G401.6 (cell line): ENCODE data around the gene RELT.

ENCODE experiments used
- FAIRE-seq: peaks from 2 replicates; lab custom pipeline; 2012; peaks lifted over from hg19 to GRCh38; lab: Jason Lieb, UNC

The RELT gene

GRCh38 chr11:73347067-73347466 is 29.1 kb upstream of the RELT start:
- no peak for FAIRE-seq

- FAIRE-seq: no peak
These were observed 27.4 kb upstream of the RELT start for GRCh38 chr11:73348838-73349237.

DNA sequence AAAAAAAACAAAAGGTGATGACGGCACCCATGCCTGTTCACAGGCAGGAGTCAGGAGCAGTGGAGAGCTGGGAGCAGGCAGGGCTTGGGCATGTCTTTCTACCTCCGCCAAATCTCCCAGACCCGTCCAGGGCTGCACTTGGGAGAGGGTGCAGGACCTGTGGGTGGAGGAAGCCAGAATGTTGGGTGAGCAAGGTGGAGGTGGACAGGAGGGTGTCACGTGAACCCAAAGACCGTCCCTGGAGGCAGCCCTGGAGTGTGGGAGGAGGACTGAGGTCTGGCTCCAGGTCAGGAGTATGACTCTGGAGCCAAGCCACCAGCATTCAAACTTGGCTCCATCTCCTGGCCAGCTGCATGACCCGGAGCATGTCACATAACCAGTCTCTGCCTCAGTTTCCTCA is 26.6 kb upstream of the RELT start:
- no peak for FAIRE-seq

- FAIRE-seq: peak; percentile 93
These were observed 25.1 kb upstream of the RELT start for GRCh38 chr11:73350908-73351636.

- no peak for FAIRE-seq
These were observed 22.8 kb upstream of the RELT start for GRCh38 chr11:73353422-73353821.

GRCh38 chr11:73355109-73355508 is 21.1 kb upstream of the RELT start:
- no peak for FAIRE-seq

GRCh38 chr11:73356979-73357860 is 19.0 kb upstream of the RELT start:
- no peak for FAIRE-seq

DNA sequence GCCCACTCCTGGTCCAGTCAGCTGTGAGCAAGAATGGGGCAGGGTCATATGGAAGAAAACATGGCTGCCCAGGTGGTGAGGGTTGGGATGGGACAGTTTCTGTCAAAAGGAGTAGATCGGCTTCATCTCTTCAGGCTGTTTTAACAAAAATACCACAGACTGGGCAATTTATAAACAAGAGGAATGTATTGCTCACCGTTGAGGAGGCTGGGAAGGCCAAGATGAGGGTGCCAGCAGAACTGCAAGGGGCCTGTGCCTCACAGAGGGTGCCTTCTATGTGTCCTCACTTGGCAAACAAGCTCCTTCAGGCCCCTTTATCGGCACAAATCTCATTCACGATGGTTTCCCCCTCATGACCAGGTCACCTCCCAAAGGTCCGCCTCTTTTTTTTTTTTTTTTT is 18.1 kb upstream of the RELT start:
- no peak for FAIRE-seq

GRCh38 chr11:73359341-73359740 is 16.9 kb upstream of the RELT start:
- FAIRE-seq: no peak

DNA sequence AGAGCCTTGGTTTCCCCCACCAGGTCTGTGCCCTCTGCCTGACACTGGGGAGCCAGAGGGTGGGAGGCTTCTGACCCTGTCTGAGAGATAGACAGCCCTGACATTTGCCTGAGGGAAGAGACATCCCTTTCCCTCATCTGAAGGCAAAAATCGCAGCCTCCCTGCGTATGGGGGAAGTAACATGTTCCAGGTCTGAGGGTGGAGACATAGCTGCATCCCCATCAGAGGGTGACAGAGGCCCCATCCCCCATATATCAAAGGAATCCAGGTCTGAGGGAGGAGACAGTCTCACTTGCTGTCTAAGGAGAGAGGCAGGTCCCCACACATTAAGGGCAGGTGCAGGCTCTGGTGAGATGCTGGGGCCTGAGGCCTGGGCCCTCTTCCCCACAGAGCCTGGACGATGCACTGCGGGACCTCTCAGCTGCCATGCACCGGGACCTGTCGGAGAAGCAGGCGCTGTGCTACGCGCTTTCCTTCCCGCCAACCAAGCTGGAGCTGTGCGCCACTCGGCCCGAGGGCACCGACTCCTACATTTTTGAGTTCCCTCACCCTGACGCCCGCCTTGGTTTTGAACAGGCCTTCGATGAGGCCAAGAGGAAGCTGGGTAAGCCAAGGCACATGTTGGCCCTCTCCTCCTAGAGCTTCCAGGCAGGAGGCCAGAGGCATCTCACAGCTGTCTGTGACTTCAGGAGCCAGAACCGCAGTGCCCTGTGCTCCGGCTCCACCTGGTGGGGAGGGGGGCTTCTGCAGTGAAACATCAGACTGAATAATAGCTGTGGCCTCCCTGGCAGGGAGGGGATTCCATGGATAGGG is 16.1 kb upstream of the RELT start:
- FAIRE-seq: no peak

DNA sequence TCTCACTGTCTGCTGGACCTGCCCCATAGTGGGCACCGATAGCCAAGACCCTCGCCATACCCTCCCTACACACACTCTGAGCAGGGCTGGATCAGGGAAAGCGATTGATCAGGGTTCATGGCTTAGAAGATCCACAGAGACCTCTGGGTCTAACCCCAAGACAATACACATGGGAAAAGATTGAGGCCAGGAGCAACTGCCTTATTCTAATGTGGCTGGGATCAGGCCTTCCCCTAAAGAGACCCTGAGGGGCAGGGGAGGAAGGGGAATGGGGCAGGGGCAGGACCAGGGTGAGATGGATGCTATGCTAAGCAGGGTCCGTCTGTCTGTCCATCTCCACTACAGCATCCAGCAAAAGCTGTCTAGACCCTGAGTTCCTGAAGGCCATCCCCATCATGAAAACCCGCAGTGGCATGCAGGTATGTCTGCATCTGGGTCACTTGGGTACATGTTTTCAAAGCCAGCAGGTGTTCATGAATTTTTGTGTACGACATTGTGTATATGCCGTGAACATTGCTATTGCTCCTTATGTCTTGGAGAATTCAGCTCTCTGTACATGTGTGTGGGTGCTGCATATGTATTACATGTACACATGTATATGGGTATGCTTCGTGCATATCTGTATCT is 15.3 kb upstream of the RELT start:
- no peak for FAIRE-seq

- no peak for FAIRE-seq
These were observed 14.0 kb upstream of the RELT start for GRCh38 chr11:73361953-73362776.

- no peak for FAIRE-seq
These were observed 13.1 kb upstream of the RELT start for GRCh38 chr11:73363147-73363546.

- no peak for FAIRE-seq
These were observed 10.6 kb upstream of the RELT start for GRCh38 chr11:73365352-73366264.

GRCh38 chr11:73366265-73366610 is 10.0 kb upstream of the RELT start:
- FAIRE-seq: no peak

- no peak for FAIRE-seq
These were observed 9.2 kb upstream of the RELT start for GRCh38 chr11:73366953-73367352.

DNA sequence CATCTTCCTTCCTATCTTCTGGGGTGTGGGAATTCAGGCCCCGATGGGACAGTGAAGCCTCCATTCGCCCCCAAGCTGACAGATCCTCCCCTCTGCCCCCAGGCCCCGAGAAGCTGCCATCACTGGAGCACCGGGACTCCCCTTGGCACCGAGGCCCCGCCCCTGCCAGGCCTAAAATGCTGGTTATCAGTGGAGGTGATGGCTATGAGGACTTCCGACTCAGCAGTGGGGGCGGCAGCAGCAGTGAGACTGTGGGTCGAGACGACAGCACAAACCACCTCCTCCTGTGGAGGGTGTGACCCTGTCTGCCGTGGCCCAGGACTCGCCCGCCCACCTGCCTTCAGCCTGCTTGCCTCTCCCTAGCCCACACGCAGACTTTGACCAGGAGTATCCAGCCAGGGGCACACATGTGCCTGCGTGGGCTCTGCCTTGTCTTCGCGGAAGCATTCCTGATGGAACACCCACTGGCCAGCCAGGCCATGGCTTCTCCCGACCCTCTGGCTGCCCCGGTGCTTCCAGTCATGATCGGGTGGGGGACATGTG is 8.6 kb upstream of the RELT start:
- FAIRE-seq: no peak

DNA sequence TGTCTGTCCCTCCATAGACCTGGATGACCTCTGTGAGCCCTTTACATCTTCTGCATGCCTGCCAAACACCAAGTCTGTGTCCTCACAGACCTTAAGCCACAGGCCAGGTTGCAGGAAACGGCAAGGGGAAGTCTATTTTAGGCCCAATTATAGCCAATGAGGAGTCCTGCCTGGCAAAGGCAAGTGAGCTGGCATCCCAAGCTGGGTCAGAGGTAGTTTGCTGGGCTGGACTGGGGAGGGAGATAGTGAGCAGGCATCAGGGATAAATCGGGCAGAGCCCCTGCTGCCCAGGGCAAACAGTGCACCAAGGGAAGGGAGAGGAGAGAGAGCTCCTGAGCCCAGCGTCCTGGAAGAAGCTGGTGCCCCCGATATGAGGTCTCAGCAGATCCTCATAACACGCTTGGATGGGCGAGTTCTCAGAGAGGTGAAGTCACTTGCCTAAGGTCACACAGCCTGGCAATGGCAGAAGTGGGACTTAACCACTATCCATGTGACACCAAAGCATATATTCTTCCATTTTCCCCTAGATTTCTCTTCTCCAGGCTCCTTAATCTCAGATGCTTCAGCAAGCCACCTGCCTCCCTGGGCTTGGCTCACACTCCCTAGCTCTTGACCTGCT is 3.7 kb upstream of the RELT start:
- FAIRE-seq: no peak

DNA sequence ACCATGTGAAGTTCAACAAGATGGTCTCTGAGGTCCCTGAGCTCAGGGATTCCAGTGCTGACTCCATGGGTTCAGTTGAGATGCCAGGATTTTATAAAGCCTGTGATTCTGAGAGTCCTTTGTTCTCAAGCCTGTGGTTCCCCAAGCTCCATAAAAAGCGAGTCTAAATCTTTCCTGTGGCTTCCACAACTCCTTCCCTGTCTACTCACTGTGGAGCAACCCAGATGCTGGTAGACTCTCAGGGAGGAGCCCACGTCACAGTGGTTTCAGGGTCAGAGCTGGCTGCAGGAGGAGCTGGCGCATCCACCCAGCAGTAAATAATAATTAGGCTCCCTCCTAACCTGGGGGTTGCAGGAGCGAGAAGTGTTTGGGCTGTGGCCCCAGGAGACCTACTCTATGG is 2.0 kb upstream of the RELT start:
- no peak for FAIRE-seq

- no peak for FAIRE-seq
These were observed 404 bp upstream of the RELT start for GRCh38 chr11:73375830-73376159.
